K562 (cell line): ENCODE data around the gene UAP1. TPM values are rescaled to one million over a fixed set of nuclear protein-coding genes. Genes with fewer than 3 reads are reported as not detected.

Experiments
- ATAC-seq: fragments of 200-7000 bp; cut with Tn5 transposase; 3 replicates; pipeline ENCODE4 v1.9.1; 2020; ENCODE audit warnings: moderate library complexity
- BruUV-seq: library from RNA; stranded (reverse); fragments of 400-500 nt; replicated peaks from 2 replicates; lab custom pipeline; 2021; lab: Mats Ljungman, UMichigan
- CTCF ChIA-PET: fragments of 300-600 bp; formaldehyde crosslinking; extraction: SDS; loops from one replicate; lab custom pipeline; 2021; ENCODE audit warnings: low intra/inter-chr PET ratio; lab: Yijun Ruan, JAX
- POLR2A ChIA-PET: fragments of 300-600, 350-650 bp; sonication (Branson Sonifier 250); formaldehyde crosslinking; extraction: SDS; loops from one replicate; lab custom pipeline; 2021; ENCODE audit warnings: antibody characterized with exemption, inconsistent platforms; lab: Yijun Ruan, JAX
- DNase-seq, 4 experiments: peaks; one replicate each; pipeline versions ENCODE4 v3.0.0 to v3.0.0-alpha.2; 2011 to 2018; ENCODE audit warnings: low spot score in 3 of 4, mixed read lengths in 3 of 4; ENCODE audit errors: extremely low read depth in 1 of 4
- FAIRE-seq: peaks from 2 replicates; lab custom pipeline; 2011; peaks lifted over from hg19 to GRCh38; lab: Jason Lieb, UNC
- H2AFZ ChIP-seq: 2 replicates; pipeline ENCODE4 v1.6.0; 2011; ENCODE audit warnings: low read depth, low read length, control low read depth, inconsistent platforms
- H3K27ac ChIP-seq: fragments of 200-600 bp; 3 replicates; pipeline ENCODE4 v1.8.0; 2011; ENCODE audit warnings: low read depth, mild to moderate bottlenecking, control low read depth, inconsistent platforms, low read length, moderate library complexity, mixed read lengths; ENCODE audit errors: extremely low read depth
- H3K27me3 ChIP-seq, 2 experiments: fragments of 300-600 bp in 1 of 2; 2 replicates in 1 of 2; 3 replicates in 1 of 2; pipeline versions ENCODE4 v1.6.0 to v1.8.0; 2011; ENCODE audit warnings: inconsistent platforms in 2 of 2, low read length in 2 of 2, mild to moderate bottlenecking in 1 of 2, mixed read lengths in 1 of 2, moderate library complexity in 1 of 2; ENCODE audit not compliant: control insufficient read depth in 2 of 2, insufficient read depth in 2 of 2
- H3K36me3 ChIP-seq: fragments of 300-600 bp; 3 replicates; pipeline ENCODE4 v1.8.0; 2011; ENCODE audit warnings: mild to moderate bottlenecking, low read length, inconsistent platforms; ENCODE audit not compliant: control insufficient read depth, insufficient read depth
- H3K4me1 ChIP-seq, 2 experiments: fragments of 200-600 bp in 1 of 2; replicated peaks in 1 of 2; 2 replicates in 1 of 2; 3 replicates in 1 of 2; pipeline versions ENCODE4 v1.5.1 to v1.8.0; 2011; ENCODE audit warnings: inconsistent platforms in 2 of 2, low read length in 2 of 2, mild to moderate bottlenecking in 1 of 2, mixed read lengths in 1 of 2, moderate library complexity in 1 of 2; ENCODE audit not compliant: control insufficient read depth in 2 of 2, insufficient read depth in 2 of 2
- H3K4me2 ChIP-seq: 2 replicates; pipeline ENCODE4 v1.6.1; 2011; ENCODE audit warnings: low read length, control low read depth, inconsistent platforms, mixed read lengths; ENCODE audit not compliant: insufficient read depth
- H3K4me3 ChIP-seq: fragments of 200-600 bp; sonication (generic), shearing (Covaris generic); 2 replicates; pipeline ENCODE4 v1.5.1; 2016; ENCODE audit warnings: control low read depth, inconsistent platforms
- H3K79me2 ChIP-seq: fragments of 200-600 bp; 3 replicates; pipeline ENCODE4 v1.8.0; 2011; ENCODE audit warnings: low read length, inconsistent platforms; ENCODE audit not compliant: control insufficient read depth, insufficient read depth
- H3K9ac ChIP-seq, 2 experiments: 2 replicates each; pipeline versions ENCODE4 v1.6.0 to v1.6.1; 2011; ENCODE audit warnings: low read depth in 2 of 2, low read length in 2 of 2, control low read depth in 1 of 2, inconsistent platforms in 1 of 2, mild to moderate bottlenecking in 1 of 2, mixed read lengths in 1 of 2; ENCODE audit not compliant: insufficient read depth in 1 of 2
- H3K9me1 ChIP-seq: one replicate; pipeline ENCODE4 v1.6.0; 2011; ENCODE audit warnings: inconsistent platforms, mild to moderate bottlenecking, low read length, moderate library complexity; ENCODE audit not compliant: control insufficient read depth, insufficient read depth
- H3K9me3 ChIP-seq: replicated peaks from 2 replicates; pipeline ENCODE4 v1.5.1; 2011; ENCODE audit warnings: low read depth, low read length, inconsistent platforms; ENCODE audit not compliant: control insufficient read depth, insufficient read depth
- H4K20me1 ChIP-seq: replicated peaks from 2 replicates; pipeline ENCODE4 v1.6.1; 2011; ENCODE audit warnings: low read length, inconsistent platforms, mixed read lengths; ENCODE audit not compliant: control insufficient read depth, insufficient read depth
- CBFA2T2 ChIP-seq: fragments of 450-650 bp; conservative IDR thresholded peaks from 2 replicates; pipeline ENCODE4 v1.6.1; 2017; ENCODE audit warnings: mild to moderate bottlenecking
- CEBPB ChIP-seq: fragments of 450-650 bp; IDR thresholded peaks from 2 replicates; pipeline ENCODE4 v1.6.1; 2016; ENCODE audit warnings: missing genetic modification characterization, missing compliant biosample characterization
- EP400 ChIP-seq: fragments of 450-650 bp; IDR thresholded peaks from 2 replicates; pipeline ENCODE4 v1.6.1; 2017; ENCODE audit warnings: antibody characterized with exemption, mild to moderate bottlenecking, moderate library complexity
- ERF ChIP-seq: fragments of 450-650 bp; formaldehyde crosslinking; IDR thresholded peaks from 2 replicates; pipeline ENCODE4 v1.4.0; 2020; ENCODE audit warnings: mild to moderate bottlenecking, mixed read lengths
- ESRRA ChIP-seq: fragments of 450-650 bp; IDR thresholded peaks from 2 replicates; pipeline ENCODE4 v1.6.1; 2014; ENCODE audit warnings: low read depth, mild to moderate bottlenecking, moderate library complexity, borderline replicate concordance
- FOXA1 ChIP-seq: fragments of 450-650 bp; IDR thresholded peaks from 2 replicates; pipeline ENCODE4 v1.6.1; 2016; ENCODE audit warnings: mild to moderate bottlenecking, borderline replicate concordance
- GATAD2B ChIP-seq: fragments of 450-650 bp; IDR thresholded peaks from 2 replicates; pipeline ENCODE4 v1.6.1; 2017; ENCODE audit warnings: mild to moderate bottlenecking, borderline replicate concordance
- MEF2A ChIP-seq: IDR thresholded peaks from 2 replicates; pipeline ENCODE4 v1.6.1; 2011; ENCODE audit warnings: low read depth, mild to moderate bottlenecking, low read length, moderate library complexity; ENCODE audit not compliant: control insufficient read depth
- MYC ChIP-seq, 2 experiments: fragments of 250-450 bp in 1 of 2; sonication (Bioruptor Pico) in 1 of 2; IDR thresholded peaks; 2 replicates each; pipeline versions ENCODE4 v1.5.1 to v1.6.1; 2012 to 2021; ENCODE audit warnings: low read depth in 2 of 2, borderline replicate concordance in 1 of 2, improper control_type of control experiment in 1 of 2, low read length in 1 of 2, mild to moderate bottlenecking in 1 of 2, moderate library complexity in 1 of 2
- SIRT6 ChIP-seq: IDR thresholded peaks from one replicate; pipeline ENCODE4 v1.6.1; 2012; ENCODE audit warnings: low read depth, mild to moderate bottlenecking, control low read depth, inconsistent platforms, low read length, moderate library complexity
- SMARCC2 ChIP-seq: fragments of 450-650 bp; IDR thresholded peaks from 2 replicates; pipeline ENCODE4 v1.6.1; 2017; ENCODE audit warnings: antibody characterized with exemption, moderate library complexity, mild to moderate bottlenecking, low read depth
- SREBF2 ChIP-seq: sonication (generic); formaldehyde crosslinking; IDR thresholded peaks from 2 replicates; pipeline ENCODE4 v1.4.0; 2020; ENCODE audit warnings: mild to moderate bottlenecking, missing genetic modification reagents
- SRSF9 ChIP-seq: fragments of 200-400 bp; formaldehyde crosslinking; IDR thresholded peaks from 2 replicates; pipeline ENCODE4 v1.6.1; 2017; ENCODE audit warnings: low read depth, low read length, borderline replicate concordance
- TEAD2 ChIP-seq: fragments of 450-650 bp; IDR thresholded peaks from 2 replicates; pipeline ENCODE4 v1.6.1; 2016; ENCODE audit warnings: missing genetic modification characterization, control low read depth, missing compliant biosample characterization
- XRCC3 ChIP-seq: fragments of 450-650 bp; IDR thresholded peaks from 2 replicates; pipeline ENCODE4 v1.6.1; 2017; ENCODE audit warnings: mild to moderate bottlenecking, moderate library complexity
- ZFP1 ChIP-seq: fragments of 450-650 bp; formaldehyde crosslinking; IDR thresholded peaks from 2 replicates; pipeline ENCODE4 v1.4.0; 2020; ENCODE audit warnings: mild to moderate bottlenecking, mixed read lengths
- ZFPM2 ChIP-seq: fragments of 250-450 bp; sonication (Bioruptor Pico); IDR thresholded peaks from 2 replicates; pipeline ENCODE4 v1.5.1; 2022; ENCODE audit warnings: mild to moderate bottlenecking
- ZNF143 ChIP-seq: sonication (generic); formaldehyde crosslinking; IDR thresholded peaks from 2 replicates; pipeline ENCODE4 v1.9.0; 2022; ENCODE audit warnings: mild to moderate bottlenecking, missing genetic modification reagents
- ZNF41 ChIP-seq: fragments of 250-450 bp; sonication (Bioruptor Pico); conservative IDR thresholded peaks from 2 replicates; pipeline ENCODE4 v1.4.0; 2020; ENCODE audit warnings: mild to moderate bottlenecking
- WGBS: fragments of 100-300 bp; shearing (Covaris generic); methylation state at CpG from one replicate; pipeline ENCODE4 v1.1.6; 2016; ENCODE audit warnings: low coverage, mixed read lengths; ENCODE audit not compliant: insufficient coverage; ENCODE audit errors: missing lambda C conversion rate; 5-methylcytosine and 5-hydroxymethylcytosine counted together
- in situ Hi-C: fragments of 300-500 bp; cut with MboI; formaldehyde crosslinking; loops from 4 replicates; pipeline ENCODE4 v1.15.0; 2018; ENCODE audit warnings: inconsistent platforms, mixed read lengths
- intact Hi-C: fragments of 100-400 bp; cut with micrococcal nuclease; formaldehyde crosslinking; loops from 2 replicates; pipeline ENCODE4 v1.14.2; 2022
- polyA plus RNA-seq, 8 experiments: library from polyadenylated mRNA; depleted of rRNA in 4 of 8; stranded (reverse) in 5 of 8; unstranded in 3 of 8; fragments of >200 nt; fragmentation: Nextera tagmentation in 2 of 8; fragmentation: Illumina TruSeq in 1 of 8; extraction: Ambion mirVana in 2 of 8; extraction: Trizol in 1 of 8; gene quantifications; 2 replicates each; pipeline versions ENCODE4 v1.2.1 to v1.2.3, GENCODE V29; 2011 to 2014; ENCODE audit warnings: inconsistent platforms in 1 of 8, missing spikeins in 1 of 8
- total RNA-seq, 7 experiments: library from RNA; depleted of rRNA in 6 of 7; stranded (reverse); fragments of >200 nt in 6 of 7; fragmentation: Illumina TruSeq in 2 of 7; extraction: Trizol in 2 of 7; gene quantifications; 2 replicates each; pipeline versions ENCODE4 v1.2.1 to v1.2.3, GENCODE V29; 2011 to 2021; ENCODE audit warnings: low replicate concordance in 1 of 7
- TF ChIP-seq, protein P1 (sequence below): conservative IDR thresholded peaks from 2 replicates; pipeline ENCODE4 v1.6.1; 2011; ENCODE audit warnings: low read depth, mild to moderate bottlenecking, low read length; ENCODE audit not compliant: control insufficient read depth

Gene UAP1
- total and polyA plus RNA-seq, 9 of the 15 experiments (the other 6 are each of a cell fraction or from before 2014, with no cell fraction given) = 182 to 317 (median 213) TPM

DNA sequence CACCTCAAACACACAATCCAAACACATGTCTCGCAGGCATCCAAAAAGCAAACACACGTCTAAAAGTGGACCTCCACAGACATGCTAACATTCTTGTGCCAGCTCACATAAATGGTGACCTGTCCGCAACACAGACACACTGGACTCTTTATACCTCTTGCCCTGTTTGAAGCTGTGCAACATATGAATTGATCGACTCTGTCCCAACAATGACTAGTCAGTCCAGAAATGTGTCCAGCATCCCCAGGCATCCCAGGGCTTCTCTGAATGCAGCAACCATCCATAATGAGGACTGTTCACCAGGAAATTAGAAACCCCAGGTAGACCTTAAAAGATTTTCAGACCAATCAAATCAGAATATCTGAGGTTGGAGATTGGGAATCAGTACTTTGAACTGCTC, 73.9 kb downstream of the UAP1 start (continued):
- TF ChIP-seq TEAD2 = no peak
- no peak for TF ChIP-seq ZNF41 (CRISPR knock-in tag)

DNA sequence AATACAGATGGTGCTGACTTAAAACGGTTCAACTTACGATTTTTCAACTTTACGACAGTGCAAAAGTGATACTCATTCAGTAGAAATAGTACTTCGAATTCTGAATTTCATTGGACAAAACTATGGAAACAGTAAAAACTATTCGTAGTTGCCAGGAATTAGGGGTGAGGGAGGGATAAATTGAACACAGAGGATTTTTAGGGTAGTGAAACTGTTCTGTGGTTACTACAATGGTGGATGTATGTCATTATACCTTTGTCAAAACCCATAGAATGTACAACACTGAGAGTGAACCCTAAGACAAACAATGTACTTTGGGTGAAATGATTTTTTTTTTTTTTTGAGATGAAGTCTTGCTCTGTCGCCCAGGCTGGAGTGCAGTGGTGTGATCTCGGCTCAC, 78.2 kb downstream of the UAP1 start:
- no peaks in the 10 kb centered on the region for H4K20me1 ChIP-seq
- ChIA-PET CTCF (no interaction called here), POLR2A (interaction anchor here (2.8 kb wide), 1 partner anchor 8 kb away, joined by 12 read pairs; the partner anchor contains the start of gene DDR2)
- TF ChIP-seq ZFP1 (CRISPR knock-in tag) = no peak
- TF ChIP-seq MEF2A = no peak
- TF ChIP-seq SREBF2 (CRISPR knock-in tag) = no peak
- no peak for TF ChIP-seq CEBPB
- TF ChIP-seq ESRRA = no peak
- TF ChIP-seq CBFA2T2 = no peak
- TF ChIP-seq, protein P1, sequence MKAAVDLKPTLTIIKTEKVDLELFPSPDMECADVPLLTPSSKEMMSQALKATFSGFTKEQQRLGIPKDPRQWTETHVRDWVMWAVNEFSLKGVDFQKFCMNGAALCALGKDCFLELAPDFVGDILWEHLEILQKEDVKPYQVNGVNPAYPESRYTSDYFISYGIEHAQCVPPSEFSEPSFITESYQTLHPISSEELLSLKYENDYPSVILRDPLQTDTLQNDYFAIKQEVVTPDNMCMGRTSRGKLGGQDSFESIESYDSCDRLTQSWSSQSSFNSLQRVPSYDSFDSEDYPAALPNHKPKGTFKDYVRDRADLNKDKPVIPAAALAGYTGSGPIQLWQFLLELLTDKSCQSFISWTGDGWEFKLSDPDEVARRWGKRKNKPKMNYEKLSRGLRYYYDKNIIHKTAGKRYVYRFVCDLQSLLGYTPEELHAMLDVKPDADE = no peak
- no peak for TF ChIP-seq SMARCC2
- TF ChIP-seq XRCC3 = no peak
- no peak for TF ChIP-seq ZFPM2 (CRISPR knock-in tag)
- no peak for TF ChIP-seq ERF (CRISPR knock-in tag)
- no peak for TF ChIP-seq MYC (IDR thresholded peaks at IDR 0.05; ENCODE audit: low read depth, low read length)
- TF ChIP-seq MYC (CRISPR knock-in tag; IDR thresholded peaks at IDR 0.05; ENCODE audit: borderline replicate concordance, low read depth) = no peak
- TF ChIP-seq SIRT6 = no peak
- no peak for TF ChIP-seq GATAD2B
- TF ChIP-seq FOXA1 = no peak
- TF ChIP-seq EP400 = no peak
- TF ChIP-seq SRSF9 = no peak
- no peak for TF ChIP-seq ZNF143 (CRISPR knock-in tag)
- H3K9me3 ChIP-seq = no peaks in the 10 kb centered on the region
- no peak for FAIRE-seq
- no peaks in the 10 kb centered on the region for H3K9me1 ChIP-seq
- H3K79me2 ChIP-seq = no peaks in the 10 kb centered on the region
- 47% methylated on average over 6 of the region's 7 CpGs for WGBS
- peaks cover 0 to 13% of the 10 kb centered on the region in 2 experiments; a peak in 2 of 5 replicates for H3K4me1 ChIP-seq
- H3K4me3 ChIP-seq = no peak overlapping the region
- no peak for ATAC-seq
- no peak for DNase-seq
- H3K36me3 ChIP-seq = no peaks in the 10 kb centered on the region
- BruUV-seq = no TSS peak
- in situ Hi-C loops = no loop called here
- H3K27me3 ChIP-seq = no peaks in the 10 kb centered on the region
- intact Hi-C loops = no loop called here
- no peak overlapping the region for H3K9ac ChIP-seq
- H2AFZ ChIP-seq = no peak overlapping the region
- no peak overlapping the region for H3K4me2 ChIP-seq
- no peak overlapping the region for H3K27ac ChIP-seq
